Fibroblast of mammary gland (primary cell): Measurements from ENCODE around the gene ARMCX4.
A peak's percentile ranks its signal among the peaks of the same experiment; 100 is the strongest.

Experiments
- DNase-seq: peaks from one replicate; pipeline ENCODE4 v3.0.0-alpha.2; 2010; ENCODE audit warnings: low read depth
- H3K4me3 ChIP-seq: 2 replicates; pipeline ENCODE4 v1.5.1; 2011; ENCODE audit warnings: low read depth, mild to moderate bottlenecking, low read length, moderate library complexity; ENCODE audit not compliant: control insufficient read depth
- TF ChIP-seq, protein P1 (sequence below): conservative IDR thresholded peaks from 2 replicates; pipeline ENCODE4 v1.5.1; 2011; ENCODE audit warnings: low read depth, low read length, inconsistent platforms; ENCODE audit not compliant: control insufficient read depth, insufficient read depth

Gene ARMCX4

GRCh38 chrX:101460669-101461068 is 24.6 kb upstream of the ARMCX4 start:
- H3K4me3 ChIP-seq: no peak overlapping the region
- TF ChIP-seq, protein P1, sequence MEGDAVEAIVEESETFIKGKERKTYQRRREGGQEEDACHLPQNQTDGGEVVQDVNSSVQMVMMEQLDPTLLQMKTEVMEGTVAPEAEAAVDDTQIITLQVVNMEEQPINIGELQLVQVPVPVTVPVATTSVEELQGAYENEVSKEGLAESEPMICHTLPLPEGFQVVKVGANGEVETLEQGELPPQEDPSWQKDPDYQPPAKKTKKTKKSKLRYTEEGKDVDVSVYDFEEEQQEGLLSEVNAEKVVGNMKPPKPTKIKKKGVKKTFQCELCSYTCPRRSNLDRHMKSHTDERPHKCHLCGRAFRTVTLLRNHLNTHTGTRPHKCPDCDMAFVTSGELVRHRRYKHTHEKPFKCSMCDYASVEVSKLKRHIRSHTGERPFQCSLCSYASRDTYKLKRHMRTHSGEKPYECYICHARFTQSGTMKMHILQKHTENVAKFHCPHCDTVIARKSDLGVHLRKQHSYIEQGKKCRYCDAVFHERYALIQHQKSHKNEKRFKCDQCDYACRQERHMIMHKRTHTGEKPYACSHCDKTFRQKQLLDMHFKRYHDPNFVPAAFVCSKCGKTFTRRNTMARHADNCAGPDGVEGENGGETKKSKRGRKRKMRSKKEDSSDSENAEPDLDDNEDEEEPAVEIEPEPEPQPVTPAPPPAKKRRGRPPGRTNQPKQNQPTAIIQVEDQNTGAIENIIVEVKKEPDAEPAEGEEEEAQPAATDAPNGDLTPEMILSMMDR: no peak
- DNase-seq: peak; percentile 26

- TF ChIP-seq, protein P1: peak; percentile 44
- peak; percentile 39 for DNase-seq
- no peak overlapping the region for H3K4me3 ChIP-seq
Observed at GRCh38 chrX:101462892-101463291, 22.4 kb upstream of the ARMCX4 start.

DNA sequence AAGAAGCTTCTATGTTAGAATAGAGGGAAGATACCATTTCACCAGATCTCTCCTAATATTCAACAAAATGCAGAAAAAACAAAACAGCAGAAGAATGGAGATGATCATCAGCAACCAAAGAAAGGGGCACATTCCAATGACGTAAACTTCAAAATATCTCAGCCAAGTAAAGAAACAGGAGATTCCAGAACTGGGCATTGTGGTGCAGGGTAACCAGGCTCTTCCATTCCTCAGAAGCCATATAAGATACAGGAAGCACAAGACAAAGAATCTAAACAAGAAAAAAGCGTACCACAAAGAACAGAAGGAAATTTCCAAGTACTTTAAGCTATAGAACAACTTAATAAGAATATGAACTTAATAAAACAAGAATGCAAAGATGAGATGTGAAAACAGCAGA is 6.9 kb upstream of the ARMCX4 start:
- H3K4me3 ChIP-seq: no peak overlapping the region
- DNase-seq: no peak
- TF ChIP-seq, protein P1: no peak

- TF ChIP-seq, protein P1: no peak
- no peak overlapping the region for H3K4me3 ChIP-seq
- DNase-seq: no peak
Observed at GRCh38 chrX:101482296-101482695, 3.0 kb upstream of the ARMCX4 start.

DNA sequence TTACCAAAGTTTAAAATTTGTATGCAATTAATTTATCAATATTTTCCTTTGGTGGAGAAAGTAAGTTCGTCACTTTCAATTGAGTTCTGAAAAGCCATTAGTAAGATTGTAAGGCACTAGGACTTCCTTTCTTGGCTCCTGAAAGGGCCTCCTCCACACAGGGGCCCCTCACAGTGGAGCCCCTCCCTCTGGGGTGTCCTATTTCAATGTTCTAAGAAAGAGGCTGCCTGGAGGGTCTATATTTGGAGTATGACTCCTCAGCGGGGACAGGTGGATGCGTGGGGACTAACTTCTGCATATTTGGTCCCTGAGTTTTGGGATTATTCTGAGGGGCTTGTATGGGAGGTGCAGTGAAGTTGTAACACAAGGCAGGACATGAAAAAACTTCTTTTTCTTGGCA is 1.6 kb upstream of the ARMCX4 start:
- H3K4me3 ChIP-seq: no peak overlapping the region
- TF ChIP-seq, protein P1: no peak
- DNase-seq: no peak

GRCh38 chrX:101484135-101484534 is 1.1 kb upstream of the ARMCX4 start:
- DNase-seq: no peak
- no peak overlapping the region for H3K4me3 ChIP-seq
- TF ChIP-seq, protein P1: no peak

DNA sequence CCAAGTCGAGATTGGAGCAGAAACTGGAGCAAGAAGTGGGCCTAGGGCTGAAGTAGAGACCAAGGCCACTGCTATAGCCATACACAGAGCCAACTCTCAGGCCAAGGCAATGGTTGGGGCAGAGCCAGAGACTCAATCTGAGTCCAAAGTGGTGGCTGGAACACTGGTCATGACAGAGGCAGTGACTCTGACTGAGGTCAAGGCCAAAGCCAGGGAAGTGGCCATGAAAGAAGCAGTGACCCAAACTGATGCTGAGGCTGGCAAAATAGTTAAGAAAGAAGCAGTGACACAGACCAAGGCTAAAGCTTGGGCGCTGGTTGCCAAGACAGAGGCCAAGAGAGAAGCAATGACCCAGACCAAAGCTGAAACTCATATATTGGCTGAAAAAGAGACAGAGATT is 3.5 kb downstream of the ARMCX4 start:
- H3K4me3 ChIP-seq: no peak overlapping the region
- DNase-seq: no peak
- TF ChIP-seq, protein P1: no peak
